Sigmoid colon (tissue), 7 donors: ENCODE results near the gene LSM5. TPM values are rescaled to one million over a fixed set of nuclear protein-coding genes. Genes with fewer than 3 reads are reported as not detected.

Experiments
- DNase-seq: peaks from one replicate; pipeline ENCODE4 v3.0.0-alpha.2; 2019
- H3K27ac ChIP-seq, 4 donors: fragments of 200-600 bp; sonication (generic); one replicate each; pipeline ENCODE4 v1.5.1; 2016 to 2019; ENCODE audit warnings: mild to moderate bottlenecking in 1 of 4
- H3K27me3 ChIP-seq, 3 donors: fragments of 200-600 bp; sonication (generic); one replicate each; pipeline ENCODE4 v1.5.1; 2019; ENCODE audit warnings: mild to moderate bottlenecking in 1 of 3
- H3K36me3 ChIP-seq, 4 donors: fragments of 200-600 bp; sonication (generic); one replicate each; pipeline ENCODE4 v1.5.1; 2016 to 2019
- H3K4me1 ChIP-seq, 4 donors: fragments of 200-600 bp; sonication (generic); one replicate each; pipeline ENCODE4 v1.5.1; 2017 to 2019
- H3K4me3 ChIP-seq, 4 donors: fragments of 200-600 bp; sonication (generic); one replicate each; pipeline ENCODE4 v1.5.1; 2017 to 2019; ENCODE audit warnings: mild to moderate bottlenecking in 2 of 4, moderate library complexity in 1 of 4
- H3K9me3 ChIP-seq, 4 donors: fragments of 200-600 bp in 3 of 4; sonication (generic) in 3 of 4; one replicate each; pipeline versions ENCODE4 v1.5.1 to v1.6.1; 2013 to 2019
- CTCF ChIP-seq, 4 experiments: fragments of 450-650 bp in 3 of 4; fragments of 200-600 bp in 1 of 4; IDR thresholded peaks; one replicate each; pipeline ENCODE4 v1.5.1; 2016 to 2019; ENCODE audit warnings: antibody characterized with exemption in 4 of 4, mild to moderate bottlenecking in 3 of 4, moderate library complexity in 2 of 4
- EP300 ChIP-seq, 4 donors: sonication (generic); formaldehyde crosslinking; IDR thresholded peaks; one replicate each; pipeline ENCODE4 v1.6.1; 2017; ENCODE audit warnings: antibody characterized with exemption in 4 of 4
- POLR2A ChIP-seq, 2 donors: fragments of 450-650 bp; IDR thresholded peaks; one replicate each; pipeline ENCODE4 v1.6.1; 2016; ENCODE audit warnings: antibody characterized with exemption in 2 of 2, mild to moderate bottlenecking in 2 of 2, moderate library complexity in 2 of 2
- POLR2AphosphoS5 ChIP-seq, 4 donors: sonication (generic); formaldehyde crosslinking; IDR thresholded peaks; one replicate each; pipeline ENCODE4 v1.6.1; 2017; ENCODE audit warnings: antibody characterized with exemption in 4 of 4
- WGBS, 2 donors: extraction: QIAGEN DNeasy Blood & Tissue Kit; methylation state at CpG; one replicate each; pipeline ENCODE4 v1.1.7; 2013; 5-methylcytosine and 5-hydroxymethylcytosine counted together
- intact Hi-C: fragments of 100-400 bp; cut with DNase I; formaldehyde crosslinking; loops from one replicate; pipeline ENCODE4 v1.15.1; 2023
- polyA plus RNA-seq, 3 donors: library from polyadenylated mRNA; stranded (reverse); fragments of 200-250 nt; gene quantifications; one replicate each; pipeline ENCODE4 v1.2.3, GENCODE V29; 2013
- total RNA-seq, 4 donors: library from RNA; depleted of rRNA; stranded (reverse); fragments of >200 nt; gene quantifications; one replicate each; pipeline ENCODE4 v1.1.0, GENCODE V29; 2016
- donor health status: healthy with polysubstance abuse.
- donor health status: Bipolar disorder and iron deficiency.
- donor health status: healthy.

LSM5 gene
- total and polyA plus RNA-seq, 7 donors, result 17.8 to 107 (median 59.1) TPM

DNA sequence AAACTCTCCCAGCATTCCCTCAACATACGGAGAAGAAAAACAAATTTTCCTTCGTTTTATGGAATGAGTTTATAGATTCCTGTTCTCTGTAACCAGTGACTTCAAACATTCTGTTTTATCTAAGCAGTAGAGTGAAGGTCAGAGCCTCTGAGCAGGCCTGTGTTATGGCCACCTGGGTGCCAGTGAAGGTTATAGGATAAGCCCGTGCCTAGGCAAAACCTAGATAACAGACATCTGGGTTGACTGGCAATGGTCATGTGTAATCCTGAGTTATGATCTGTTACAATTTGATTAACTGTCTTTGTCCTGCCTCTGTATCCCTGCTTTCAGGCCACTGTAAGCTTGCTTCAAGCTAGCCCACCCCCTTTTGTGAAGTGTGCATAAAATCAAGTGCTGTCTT, 8.3 kb downstream of the LSM5 start:
- no peak for DNase-seq
- 8 to 56% methylated on average over 3 of the region's 3 CpGs for WGBS, 2 donors
- Histone ChIP-seq H3K27me3 (no peaks in the 10 kb centered on the region), H3K9me3 (no peaks in the 10 kb centered on the region), H3K4me1 (no peaks in the 10 kb centered on the region), H3K4me3 (no peak overlapping the region), H3K27ac (no peak overlapping the region), H3K36me3 (peaks cover 0 to 16% (median 3%) of the 10 kb centered on the region in 4 donors)
- TF ChIP-seq EP300 (IDR thresholded peaks at IDR 0.05) (no peak), POLR2A (IDR thresholded peaks at IDR 0.05) (no peak), POLR2AphosphoS5 (IDR thresholded peaks at IDR 0.05) (no peak), CTCF (IDR thresholded peaks at IDR 0.05) (no peak)
- intact Hi-C loops, result no loop called here

DNA sequence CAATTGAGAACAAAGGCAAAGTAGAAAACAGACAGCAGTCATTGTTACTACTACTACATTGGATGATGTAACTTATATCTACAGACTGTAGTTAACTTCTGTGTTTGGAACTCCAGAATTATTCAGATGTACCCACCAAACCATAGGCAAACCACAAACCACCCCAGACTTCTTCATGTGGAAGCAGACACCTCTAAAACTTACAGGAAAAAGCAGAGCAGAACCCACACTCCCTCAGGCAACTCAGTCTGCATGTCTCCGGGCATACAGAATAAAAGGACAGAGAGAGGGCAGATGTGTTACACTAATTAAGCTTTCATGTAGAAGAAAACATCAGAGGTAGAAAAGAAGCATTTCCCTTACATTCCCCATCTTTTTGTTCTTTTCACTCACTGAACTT, 9.0 kb downstream of the LSM5 start:
- no peak for TF ChIP-seq EP300 (IDR thresholded peaks at IDR 0.05)
- TF ChIP-seq CTCF (IDR thresholded peaks at IDR 0.05), result no peak
- no peak for TF ChIP-seq POLR2AphosphoS5 (IDR thresholded peaks at IDR 0.05)
- no peak for TF ChIP-seq POLR2A (IDR thresholded peaks at IDR 0.05)
- no peaks in the 10 kb centered on the region for H3K4me1 ChIP-seq
- no peak overlapping the region for H3K27ac ChIP-seq
- no peaks in the 10 kb centered on the region for H3K27me3 ChIP-seq
- WGBS, 2 donors, result 35 to 70% methylated on average over 1 of the region's 1 CpG
- no peak for DNase-seq
- intact Hi-C loops, result no loop called here
- H3K9me3 ChIP-seq, result no peaks in the 10 kb centered on the region
- H3K4me3 ChIP-seq, result no peak overlapping the region
- H3K36me3 ChIP-seq, result peaks cover 0 to 8% (median under 1%) of the 10 kb centered on the region in 4 donors

- Histone ChIP-seq H3K27ac (no peak overlapping the region), H3K4me3 (no peak overlapping the region), H3K27me3 (no peaks in the 10 kb centered on the region), H3K4me1 (peaks cover 0 to 6% (median 0%) of the 10 kb centered on the region in 4 donors), H3K9me3 (no peaks in the 10 kb centered on the region), H3K36me3 (peaks cover 0 to 4% (median 0%) of the 10 kb centered on the region in 4 donors)
- intact Hi-C loops, result no loop called here
- no peak for TF ChIP-seq EP300 (IDR thresholded peaks at IDR 0.05)
- TF ChIP-seq POLR2AphosphoS5 (IDR thresholded peaks at IDR 0.05), result no peak
- TF ChIP-seq CTCF (IDR thresholded peaks at IDR 0.05), result peak in 3 of 4 experiments; percentile 34 to 46 (median 37)
- 90 to 92% methylated on average over 2 of the region's 2 CpGs for WGBS, 2 donors
- no peak for DNase-seq
Measured at GRCh38 chr7:32479574-32480200, 10.5 kb downstream of the LSM5 start.

DNA sequence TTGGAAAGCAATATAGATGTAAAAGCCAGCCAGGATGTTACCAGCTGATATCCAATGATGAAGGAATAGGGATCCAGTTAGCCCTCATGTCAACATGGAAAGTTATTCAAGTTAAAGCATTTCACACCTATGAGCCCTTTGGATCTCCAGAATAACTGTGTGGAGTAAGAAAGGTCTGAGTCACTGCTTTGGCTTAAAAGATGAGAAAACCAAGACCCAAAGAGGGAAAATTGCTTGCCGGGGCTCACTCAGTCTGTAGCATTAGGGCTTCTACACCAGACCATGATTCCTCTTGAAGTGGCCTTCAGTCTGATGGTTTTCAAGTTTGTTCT, 12.6 kb downstream of the LSM5 start:
- Histone ChIP-seq H3K9me3 (no peaks in the 10 kb centered on the region), H3K27me3 (no peaks in the 10 kb centered on the region), H3K27ac (no peak overlapping the region), H3K4me1 (peaks cover 0 to 8% (median 0%) of the 10 kb centered on the region in 4 donors), H3K4me3 (no peak overlapping the region), H3K36me3 (no peaks in the 10 kb centered on the region)
- TF ChIP-seq POLR2AphosphoS5 (IDR thresholded peaks at IDR 0.05) (no peak), EP300 (IDR thresholded peaks at IDR 0.05) (no peak), POLR2A (IDR thresholded peaks at IDR 0.05) (no peak)
- DNase-seq, result no peak
- WGBS, 2 donors, result 91 to 95% methylated on average over 1 of the region's 1 CpG
- intact Hi-C loops, result no loop called here

DNA sequence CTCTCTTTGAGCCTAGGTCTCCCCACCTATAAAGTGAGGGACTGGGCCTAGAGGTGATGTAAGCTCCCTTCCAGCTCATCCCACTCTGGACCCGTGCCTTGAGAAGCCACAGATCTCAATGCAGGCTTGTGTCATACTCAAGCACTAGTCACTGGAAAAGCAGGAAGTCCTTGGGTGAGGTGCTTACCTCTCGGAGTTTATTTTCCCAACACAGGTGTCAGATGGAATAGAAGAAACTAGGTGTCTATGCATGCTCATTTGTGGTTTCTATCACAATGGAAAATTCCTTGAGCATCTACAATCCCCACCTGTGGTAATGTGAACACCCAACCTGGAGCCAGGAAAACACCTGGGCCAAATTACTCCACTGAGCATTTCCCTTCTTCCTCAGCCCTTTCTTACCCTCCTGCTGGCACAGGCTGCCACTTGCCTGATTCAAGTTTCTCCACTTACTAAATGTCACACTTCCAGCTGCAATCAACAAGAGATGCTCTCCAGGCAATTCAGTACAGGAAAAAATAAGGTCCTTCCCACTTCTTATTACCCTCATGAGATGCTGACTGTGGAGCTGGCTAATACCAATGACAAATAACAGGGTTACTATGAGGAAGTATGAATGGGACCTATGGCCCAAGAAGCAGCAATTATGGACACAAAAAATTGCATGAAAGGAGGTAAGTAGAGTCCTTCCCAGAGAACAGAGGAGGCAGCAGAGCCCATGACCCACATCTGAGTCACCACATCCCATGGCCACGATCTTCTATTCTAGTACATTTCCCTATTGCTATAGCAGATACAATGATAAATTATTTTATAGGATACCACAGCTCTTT, 13.1 kb downstream of the LSM5 start:
- TF ChIP-seq CTCF (IDR thresholded peaks at IDR 0.05) (no peak), EP300 (IDR thresholded peaks at IDR 0.05) (no peak), POLR2AphosphoS5 (IDR thresholded peaks at IDR 0.05) (no peak), POLR2A (IDR thresholded peaks at IDR 0.05) (no peak)
- DNase-seq, result no peak
- Histone ChIP-seq H3K4me3 (no peak overlapping the region), H3K4me1 (peaks cover 0 to 8% (median 0%) of the 10 kb centered on the region in 4 donors), H3K27me3 (no peaks in the 10 kb centered on the region), H3K27ac (no peak overlapping the region), H3K36me3 (no peaks in the 10 kb centered on the region), H3K9me3 (no peaks in the 10 kb centered on the region)
- 62 to 73% methylated on average over 3 of the region's 3 CpGs for WGBS, 2 donors
- intact Hi-C loops, result no loop called here
